Calu3 (cell line): Measurements from ENCODE around the gene ELN. TPM values are rescaled to one million over a fixed set of nuclear protein-coding genes. Genes with fewer than 3 reads are reported as not detected.

Experiments
- BruUV-seq: library from RNA; stranded (reverse); fragments of 400-500 nt; replicated peaks from 2 replicates; lab custom pipeline; 2021; lab: Mats Ljungman, UMichigan
- CTCF ChIA-PET: fragments of 300-600 bp; sonication (Branson Sonifier 250); formaldehyde crosslinking; loops from one replicate; lab custom pipeline; 2022; ENCODE audit warnings: antibody characterized with exemption; lab: Charles Lee
- DNase-seq: peaks from one replicate; pipeline ENCODE4 v3.0.0; 2022
- H3K27ac Mint-ChIP-seq: one replicate; pipeline ENCODE4 v1.8.0; 2022; ENCODE audit warnings: mixed read lengths; ENCODE audit not compliant: unreplicated experiment
- H3K27me3 Mint-ChIP-seq: one replicate; pipeline ENCODE4 v1.8.0; 2022; ENCODE audit warnings: mixed read lengths; ENCODE audit not compliant: unreplicated experiment
- H3K36me3 Mint-ChIP-seq: one replicate; pipeline ENCODE4 v1.8.0; 2022; ENCODE audit warnings: mild to moderate bottlenecking, moderate library complexity, mixed read lengths; ENCODE audit not compliant: insufficient read depth, unreplicated experiment
- H3K4me1 Mint-ChIP-seq: one replicate; pipeline ENCODE4 v1.8.0; 2022; ENCODE audit warnings: mild to moderate bottlenecking, low read depth, mixed read lengths; ENCODE audit not compliant: unreplicated experiment
- H3K4me3 Mint-ChIP-seq: one replicate; pipeline ENCODE4 v1.8.0; 2022; ENCODE audit warnings: mild to moderate bottlenecking, low read depth, moderate library complexity, mixed read lengths; ENCODE audit not compliant: unreplicated experiment
- H3K9me3 Mint-ChIP-seq: one replicate; pipeline ENCODE4 v1.8.0; 2022; ENCODE audit warnings: low read depth, mixed read lengths; ENCODE audit not compliant: unreplicated experiment
- CTCF ChIP-seq: fragments of 200-600 bp; IDR thresholded peaks from one replicate; pipeline ENCODE4 v1.8.0; 2022; ENCODE audit warnings: antibody characterized with exemption; ENCODE audit not compliant: unreplicated experiment
- intact Hi-C: fragments of 100-400 bp; cut with micrococcal nuclease; formaldehyde crosslinking; loops from one replicate; pipeline ENCODE4 v1.10.0; 2022; ENCODE audit not compliant: unreplicated experiment
- total RNA-seq: library from RNA; stranded (reverse); gene quantifications from 2 replicates; pipeline ENCODE4 v1.2.3, GENCODE V29; 2022

ELN gene
- total RNA-seq, 1 experiment from 2014 or later: 0.42 TPM

GRCh38 chr7:74001150-74001494 lies 26.9 kb upstream of the ELN start:
- no peak overlapping the region for H3K27ac Mint-ChIP-seq
- CTCF ChIA-PET: no interaction called here
- H3K27me3 Mint-ChIP-seq: no peaks in the 10 kb centered on the region
- no peaks in the 10 kb centered on the region for H3K9me3 Mint-ChIP-seq
- no TSS peak for BruUV-seq
- H3K36me3 Mint-ChIP-seq: no peaks in the 10 kb centered on the region
- no peak for TF ChIP-seq CTCF
- intact Hi-C loops: no loop called here
- no peak for DNase-seq
- H3K4me1 Mint-ChIP-seq: no peaks in the 10 kb centered on the region
- no peak overlapping the region for H3K4me3 Mint-ChIP-seq

- Mint-ChIP-seq H3K27me3 (no peaks in the 10 kb centered on the region), H3K4me1 (no peaks in the 10 kb centered on the region), H3K27ac (peak overlapping the region; percentile 8), H3K9me3 (no peaks in the 10 kb centered on the region), H3K4me3 (no peak overlapping the region), H3K36me3 (no peaks in the 10 kb centered on the region)
- peak; percentile 69 for DNase-seq
- no TSS peak for BruUV-seq
- no peak for TF ChIP-seq CTCF
- CTCF ChIA-PET: no interaction called here
- intact Hi-C loops: no loop called here
Measured at GRCh38 chr7:74002474-74003017, 25.4 kb upstream of the ELN start.

- Mint-ChIP-seq H3K4me1 (no peaks in the 10 kb centered on the region), H3K4me3 (no peak overlapping the region), H3K9me3 (no peaks in the 10 kb centered on the region), H3K36me3 (no peaks in the 10 kb centered on the region), H3K27me3 (no peaks in the 10 kb centered on the region), H3K27ac (no peak overlapping the region)
- CTCF ChIA-PET: no interaction called here
- TF ChIP-seq CTCF: no peak
- intact Hi-C loops: no loop called here
- no peak for DNase-seq
- no TSS peak for BruUV-seq
Measured at GRCh38 chr7:74003621-74004020, 24.4 kb upstream of the ELN start.

GRCh38 chr7:74006032-74006431 lies 21.9 kb upstream of the ELN start:
- Mint-ChIP-seq H3K4me3 (no peak overlapping the region), H3K9me3 (no peaks in the 10 kb centered on the region), H3K4me1 (no peaks in the 10 kb centered on the region), H3K27me3 (no peaks in the 10 kb centered on the region), H3K27ac (no peak overlapping the region), H3K36me3 (no peaks in the 10 kb centered on the region)
- no peak for TF ChIP-seq CTCF
- CTCF ChIA-PET: interaction anchor here (0.7 kb wide), 1 partner anchor 328 kb away, joined by 4 read pairs; no protein-coding TSS in a partner anchor
- DNase-seq: no peak
- BruUV-seq: no TSS peak
- intact Hi-C loops: no loop called here
